NB4 (cell line): ENCODE measurements around the gene GNPAT.

ENCODE experiments used
- CTCF ChIP-seq: IDR thresholded peaks from one replicate; pipeline ENCODE4 v1.5.1; 2012; ENCODE audit warnings: low read depth, low read length
- MAX ChIP-seq: IDR thresholded peaks from 2 replicates; pipeline ENCODE4 v1.6.1; 2011; ENCODE audit warnings: low read depth, low read length

GRCh38 chr1:231203259-231204057 is 37.6 kb upstream of the GNPAT start:
- TF ChIP-seq CTCF (no peak), MAX (no peak)
